HG03103 (cell line): ENCODE measurements around the gene PAK4.

Experiments used
- ATAC-seq: cut with Tn5 transposase; IDR thresholded peaks from one replicate; pipeline ENCODE4 v1.9.1; 2021; ENCODE audit warnings: low read depth; ENCODE audit not compliant: unreplicated experiment

PAK4 gene

GRCh38 chr19:39145180-39145953 is 19.8 kb downstream of the PAK4 start:
- no peak for ATAC-seq

GRCh38 chr19:39146091-39146490 is 20.5 kb downstream of the PAK4 start:
- ATAC-seq: no peak

GRCh38 chr19:39146686-39147450 is 21.3 kb downstream of the PAK4 start:
- ATAC-seq: no peak

GRCh38 chr19:39147480-39147879 is 21.9 kb downstream of the PAK4 start:
- no peak for ATAC-seq

- ATAC-seq: no peak
Observed at GRCh38 chr19:39148939-39149529, 23.4 kb downstream of the PAK4 start.

GRCh38 chr19:39150235-39150634 is 24.6 kb downstream of the PAK4 start:
- no peak for ATAC-seq

GRCh38 chr19:39150807-39151600 is 25.4 kb downstream of the PAK4 start:
- ATAC-seq: no peak

- ATAC-seq: no peak
Observed at GRCh38 chr19:39152066-39152465, 26.5 kb downstream of the PAK4 start.

GRCh38 chr19:39154100-39154628 is 28.6 kb downstream of the PAK4 start:
- ATAC-seq: no peak

GRCh38 chr19:39154629-39155100 is 29.1 kb downstream of the PAK4 start:
- no peak for ATAC-seq

- ATAC-seq: no peak
Observed at GRCh38 chr19:39155114-39155700, 29.6 kb downstream of the PAK4 start.

- no peak for ATAC-seq
Observed at GRCh38 chr19:39155741-39156140, 30.2 kb downstream of the PAK4 start.

GRCh38 chr19:39156326-39157230 is 31.0 kb downstream of the PAK4 start:
- ATAC-seq: no peak

- ATAC-seq: no peak
Observed at GRCh38 chr19:39157275-39157996, 31.9 kb downstream of the PAK4 start.

- no peak for ATAC-seq
Observed at GRCh38 chr19:39157997-39158389, 32.4 kb downstream of the PAK4 start.

- no peak for ATAC-seq
Observed at GRCh38 chr19:39158646-39159260, 33.2 kb downstream of the PAK4 start.

- no peak for ATAC-seq
Observed at GRCh38 chr19:39160523-39160861, 34.9 kb downstream of the PAK4 start.
